Measurements from ENCODE around the gene TACSTD2. TPM values are rescaled to one million over a fixed set of nuclear protein-coding genes. Genes with fewer than 3 reads are reported as not detected.
A peak's percentile ranks its signal among the peaks of the same experiment; 100 is the strongest.

The TACSTD2 gene
- total RNA-seq, 6 experiments from 2014 or later, result 0.55 to 13.3 (median 12.2) TPM

GRCh38 chr1:58596631-58597052, 19.6 kb upstream of the TACSTD2 start:
- H3K9me3 Mint-ChIP-seq, result no peaks in the 10 kb centered on the region
- H3K27ac Mint-ChIP-seq, result no peak overlapping the region
- peaks cover 40% of the 10 kb centered on the region for H3K4me1 Mint-ChIP-seq (ENCODE audit: low read depth)
- peaks cover 18% of the 10 kb centered on the region for H3K36me3 Mint-ChIP-seq (ENCODE audit: low read depth)
- H3K27me3 Mint-ChIP-seq (ENCODE audit: insufficient read depth), result peaks cover 7% of the 10 kb centered on the region; the same call in 1 of the 2 replicates
- DNase-seq, result no peak
- TF ChIP-seq CTCF (IDR thresholded peaks at IDR 0.05), result no peak
- no peak overlapping the region for H3K4me3 Mint-ChIP-seq

- Mint-ChIP-seq H3K4me1 (ENCODE audit: low read depth) (peaks cover 51% of the 10 kb centered on the region), H3K27me3 (ENCODE audit: insufficient read depth) (peaks cover 7% of the 10 kb centered on the region; the same call in 1 of the 2 replicates), H3K4me3 (no peak overlapping the region), H3K9me3 (no peaks in the 10 kb centered on the region), H3K27ac (no peak overlapping the region), H3K36me3 (ENCODE audit: low read depth) (peaks cover 11% of the 10 kb centered on the region)
- no peak for DNase-seq
- no peak for TF ChIP-seq CTCF (IDR thresholded peaks at IDR 0.05)
Measured at GRCh38 chr1:58594546-58594945, 17.5 kb upstream of the TACSTD2 start.

GRCh38 chr1:58592522-58593134, 15.6 kb upstream of the TACSTD2 start:
- DNase-seq, result peak; percentile 78
- H3K27ac Mint-ChIP-seq, result peak overlapping the region; percentile 38
- no peak overlapping the region for H3K4me3 Mint-ChIP-seq
- peaks cover 11% of the 10 kb centered on the region for H3K36me3 Mint-ChIP-seq (ENCODE audit: low read depth)
- peaks cover 2% of the 10 kb centered on the region; the same call in 1 of the 2 replicates for H3K27me3 Mint-ChIP-seq (ENCODE audit: insufficient read depth)
- no peak for TF ChIP-seq CTCF (IDR thresholded peaks at IDR 0.05)
- H3K9me3 Mint-ChIP-seq, result no peaks in the 10 kb centered on the region
- peaks cover 46% of the 10 kb centered on the region for H3K4me1 Mint-ChIP-seq (ENCODE audit: low read depth)

- no peaks in the 10 kb centered on the region for H3K9me3 Mint-ChIP-seq
- H3K36me3 Mint-ChIP-seq (ENCODE audit: low read depth), result peaks cover 11% of the 10 kb centered on the region
- no peak for TF ChIP-seq CTCF (IDR thresholded peaks at IDR 0.05)
- peaks cover 2% of the 10 kb centered on the region; the same call in 1 of the 2 replicates for H3K27me3 Mint-ChIP-seq (ENCODE audit: insufficient read depth)
- H3K27ac Mint-ChIP-seq, result no peak overlapping the region
- no peak for DNase-seq
- no peak overlapping the region for H3K4me3 Mint-ChIP-seq
- peaks cover 44% of the 10 kb centered on the region for H3K4me1 Mint-ChIP-seq (ENCODE audit: low read depth)
Measured at GRCh38 chr1:58591806-58592205, 14.8 kb upstream of the TACSTD2 start.

GRCh38 chr1:58590019-58590418, 13.0 kb upstream of the TACSTD2 start:
- H3K4me3 Mint-ChIP-seq, result no peak overlapping the region
- peaks cover 2% of the 10 kb centered on the region; the same call in 1 of the 2 replicates for H3K27me3 Mint-ChIP-seq (ENCODE audit: insufficient read depth)

More at GRCh38 chr1:58590019-58590418, 13.0 kb upstream of the TACSTD2 start:
- Mint-ChIP-seq H3K9me3 (no peaks in the 10 kb centered on the region), H3K27ac (no peak overlapping the region), H3K36me3 (ENCODE audit: low read depth) (peaks cover 11% of the 10 kb centered on the region), H3K4me1 (ENCODE audit: low read depth) (peaks cover 57% of the 10 kb centered on the region)
- no peak for TF ChIP-seq CTCF (IDR thresholded peaks at IDR 0.05)
- no peak for DNase-seq

Measured in HFFc6 (cell line).